HG03066 (cell line): ENCODE data around the gene EPB41.
"Not testable (repeated sequence)": the region's sequence is repeated elsewhere in the genome, so short reads cannot be mapped to it uniquely, and the experiment has no call there.

Experiments used
- ATAC-seq: cut with Tn5 transposase; IDR thresholded peaks from one replicate; pipeline ENCODE4 v1.9.1; 2021; ENCODE audit warnings: low read depth; ENCODE audit not compliant: unreplicated experiment

Gene EPB41

DNA sequence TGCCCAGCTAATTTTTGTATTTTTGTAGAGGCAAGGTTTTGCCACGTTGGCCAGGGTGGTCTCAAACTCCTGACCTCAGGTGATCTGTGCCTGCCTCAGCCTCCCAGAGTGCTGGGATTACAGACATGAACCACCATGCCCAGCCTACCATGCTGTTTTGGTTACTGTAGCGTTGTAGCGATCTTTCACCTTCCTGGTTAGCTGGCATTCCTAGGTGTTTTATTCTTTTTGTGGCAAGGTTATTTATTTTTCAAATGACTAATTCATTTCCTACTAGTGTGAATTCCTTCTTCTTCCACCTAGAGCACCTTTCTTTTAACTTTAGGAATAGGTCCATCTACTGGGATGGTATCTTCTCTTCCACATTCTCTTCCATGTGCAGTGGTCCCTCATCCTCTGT lies 180.1 kb downstream of the EPB41 start:
- no peak for ATAC-seq

DNA sequence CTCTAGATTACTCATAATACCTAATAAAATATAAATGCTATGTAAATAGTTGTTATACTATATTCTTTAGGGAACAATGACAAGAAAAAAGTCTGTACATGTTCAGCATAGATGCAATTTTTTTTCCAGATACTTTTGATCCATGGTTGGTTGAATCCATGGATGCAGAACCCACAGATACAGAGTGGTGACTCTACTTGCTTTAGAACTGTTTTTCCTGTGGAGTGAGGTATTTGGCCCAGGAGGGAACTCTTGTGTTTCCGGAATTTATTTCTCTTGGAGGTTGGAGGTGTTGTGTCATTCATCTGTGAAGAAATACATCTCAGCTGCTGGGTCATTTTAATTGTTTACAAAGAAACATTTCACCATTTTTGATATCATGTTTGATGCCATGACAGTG lies 180.6 kb downstream of the EPB41 start:
- no peak for ATAC-seq

DNA sequence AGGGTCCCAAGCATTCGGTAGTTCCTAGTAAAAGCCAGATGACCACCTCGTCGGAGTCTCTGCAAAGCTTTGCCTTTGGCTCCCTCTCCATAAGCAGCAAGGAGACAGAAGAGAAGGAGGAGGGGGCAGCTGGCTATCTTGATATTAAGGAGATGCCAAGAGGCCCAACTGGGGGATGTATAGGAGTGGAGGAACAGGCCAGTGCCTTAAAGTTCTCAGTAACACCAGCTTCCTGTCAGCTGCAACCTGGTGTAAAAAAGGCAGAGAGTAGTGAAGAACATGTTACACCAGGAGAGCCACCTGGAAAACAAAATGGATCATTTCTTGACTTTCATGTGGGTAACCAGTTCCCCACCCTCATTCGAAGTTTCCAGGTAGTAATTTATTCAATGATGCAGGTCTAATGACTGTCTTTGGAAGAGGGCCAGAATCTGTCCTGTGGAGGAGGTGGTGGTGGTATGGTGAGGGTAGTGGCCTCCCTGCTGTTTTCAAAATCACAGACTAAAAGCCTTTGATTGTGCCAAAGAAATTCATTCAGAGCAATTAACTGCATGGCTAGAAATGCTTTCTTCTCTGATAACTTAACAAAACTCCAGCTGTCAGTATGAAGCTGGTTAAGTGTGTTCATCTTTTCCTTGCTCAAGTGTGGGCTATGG lies 182.0 kb downstream of the EPB41 start:
- no peak for ATAC-seq

GRCh38 chr1:29099286-29099685 lies 184.9 kb downstream of the EPB41 start:
- no peak for ATAC-seq

- no peak for ATAC-seq
These were observed 186.1 kb downstream of the EPB41 start for GRCh38 chr1:29100487-29100886.

GRCh38 chr1:29105822-29106221 lies 191.5 kb downstream of the EPB41 start:
- ATAC-seq = no peak

DNA sequence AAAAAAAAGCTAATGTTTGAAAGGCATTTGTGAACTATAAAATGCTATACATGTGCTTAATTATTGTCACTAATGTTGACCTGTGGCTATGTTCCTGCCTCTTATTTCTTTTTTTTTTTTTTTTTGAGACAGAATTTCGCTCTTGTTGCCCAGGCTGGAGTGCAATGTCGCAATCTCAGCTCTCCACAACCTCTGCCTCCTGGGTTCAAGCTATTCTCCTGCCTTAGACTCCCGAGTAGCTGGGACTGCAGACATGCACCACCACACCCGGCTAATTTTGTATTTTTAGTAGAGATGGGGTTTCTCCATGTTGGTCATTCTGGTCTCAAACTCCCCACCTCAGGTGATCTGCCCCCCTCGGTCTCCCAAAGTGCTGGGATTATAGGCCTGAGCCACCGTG lies 193.7 kb downstream of the EPB41 start:
- not testable (repeated sequence) for ATAC-seq

DNA sequence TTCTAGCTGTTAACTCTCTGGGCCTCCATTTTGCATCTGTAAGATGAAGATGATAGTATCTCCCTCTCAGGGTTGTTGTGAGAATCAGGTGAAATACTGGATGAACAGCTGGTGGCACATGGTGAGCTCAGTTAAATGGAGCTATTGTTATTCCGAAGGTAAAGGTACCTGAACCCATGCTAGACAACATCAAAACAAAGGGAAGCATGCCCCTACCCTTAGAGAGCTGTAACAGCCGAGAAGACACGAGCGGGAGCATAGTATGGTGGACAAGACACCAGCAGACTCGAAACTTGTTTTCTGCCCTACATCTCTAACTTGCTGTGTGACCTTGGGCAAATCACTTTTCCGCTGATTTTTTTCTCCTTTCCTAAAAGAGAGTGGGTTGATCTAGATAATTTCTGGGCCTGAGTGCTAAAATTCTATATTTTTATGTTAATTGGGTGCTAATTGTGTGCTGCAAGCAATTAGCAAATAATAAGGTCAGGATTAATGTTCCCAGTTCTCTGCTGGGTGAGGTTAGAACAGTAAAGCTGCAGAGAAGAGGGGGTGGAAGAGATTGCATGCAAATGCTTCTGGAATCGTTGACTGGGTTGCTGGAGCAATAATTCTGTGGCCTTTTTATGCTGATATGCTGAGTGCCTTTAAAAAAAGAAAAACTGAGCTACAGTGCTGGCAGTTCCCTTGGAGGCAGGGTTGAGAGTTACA lies 198.5 kb downstream of the EPB41 start:
- ATAC-seq = no peak

- ATAC-seq = no peak
These were observed 199.2 kb downstream of the EPB41 start for GRCh38 chr1:29113413-29114117.

- no peak for ATAC-seq
These were observed 200.3 kb downstream of the EPB41 start for GRCh38 chr1:29114654-29115053.

- ATAC-seq = no peak
These were observed 203.0 kb downstream of the EPB41 start for GRCh38 chr1:29117381-29117780.

DNA sequence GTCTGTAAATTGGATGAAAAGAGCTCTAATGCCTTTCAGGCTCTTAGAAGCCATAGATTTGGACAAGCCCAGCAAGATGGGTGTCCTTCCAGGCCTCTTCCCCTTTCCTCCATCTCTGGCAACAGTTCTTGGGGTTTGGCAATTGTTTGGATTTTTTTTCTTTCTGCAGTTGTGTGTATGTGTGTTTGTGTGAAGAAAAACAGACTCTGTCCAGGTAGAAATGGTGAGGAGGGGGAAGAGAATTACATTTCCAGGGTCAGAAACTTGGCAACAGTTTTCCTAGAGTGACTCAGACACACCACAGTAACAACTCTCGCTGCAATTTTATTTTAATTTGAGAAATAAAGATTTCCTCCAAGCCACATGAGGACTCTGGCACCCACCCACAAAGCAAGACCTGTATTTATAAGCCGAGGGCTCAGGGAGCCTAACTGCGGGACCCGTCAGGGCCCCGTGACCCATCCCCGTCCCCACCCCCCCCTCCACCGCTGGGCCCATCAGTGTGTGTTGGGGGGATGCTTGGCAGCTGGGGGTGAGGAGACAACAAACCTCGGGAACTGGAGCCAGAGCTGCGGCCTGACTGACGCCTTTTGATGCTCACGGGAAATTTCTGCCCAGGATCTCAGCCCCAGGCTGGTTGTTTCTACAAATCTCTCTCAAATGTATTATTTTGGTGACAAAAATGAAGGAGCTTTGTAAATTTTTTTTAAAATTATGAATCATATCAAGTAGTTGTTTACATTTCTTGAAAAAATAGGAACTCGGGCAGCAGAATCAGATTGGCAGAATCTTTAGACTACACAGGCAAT lies 205.0 kb downstream of the EPB41 start:
- no peak for ATAC-seq

DNA sequence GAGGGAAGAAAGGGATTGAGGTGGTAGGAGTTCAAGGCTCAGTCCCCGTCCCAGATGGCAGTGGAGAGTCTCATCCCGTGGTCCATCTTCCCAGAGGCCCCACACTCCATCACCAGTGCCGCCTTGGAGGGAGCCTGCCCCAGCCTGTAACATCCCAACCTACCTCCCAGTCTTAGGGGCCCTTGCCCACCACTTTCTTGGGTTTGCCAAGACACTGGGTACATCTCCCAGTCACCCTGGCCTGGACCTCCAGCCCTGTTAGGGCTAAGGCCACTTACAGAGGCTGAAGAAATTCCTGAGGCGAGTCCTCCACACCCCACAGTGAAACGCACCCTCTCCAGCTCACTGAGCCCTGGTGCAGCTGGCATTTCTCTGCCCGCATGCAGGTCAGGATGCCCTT lies 206.0 kb downstream of the EPB41 start:
- no peak for ATAC-seq

GRCh38 chr1:29120947-29121485 lies 206.6 kb downstream of the EPB41 start:
- ATAC-seq = no peak

- ATAC-seq = no peak
These were observed 207.2 kb downstream of the EPB41 start for GRCh38 chr1:29121516-29121935.

DNA sequence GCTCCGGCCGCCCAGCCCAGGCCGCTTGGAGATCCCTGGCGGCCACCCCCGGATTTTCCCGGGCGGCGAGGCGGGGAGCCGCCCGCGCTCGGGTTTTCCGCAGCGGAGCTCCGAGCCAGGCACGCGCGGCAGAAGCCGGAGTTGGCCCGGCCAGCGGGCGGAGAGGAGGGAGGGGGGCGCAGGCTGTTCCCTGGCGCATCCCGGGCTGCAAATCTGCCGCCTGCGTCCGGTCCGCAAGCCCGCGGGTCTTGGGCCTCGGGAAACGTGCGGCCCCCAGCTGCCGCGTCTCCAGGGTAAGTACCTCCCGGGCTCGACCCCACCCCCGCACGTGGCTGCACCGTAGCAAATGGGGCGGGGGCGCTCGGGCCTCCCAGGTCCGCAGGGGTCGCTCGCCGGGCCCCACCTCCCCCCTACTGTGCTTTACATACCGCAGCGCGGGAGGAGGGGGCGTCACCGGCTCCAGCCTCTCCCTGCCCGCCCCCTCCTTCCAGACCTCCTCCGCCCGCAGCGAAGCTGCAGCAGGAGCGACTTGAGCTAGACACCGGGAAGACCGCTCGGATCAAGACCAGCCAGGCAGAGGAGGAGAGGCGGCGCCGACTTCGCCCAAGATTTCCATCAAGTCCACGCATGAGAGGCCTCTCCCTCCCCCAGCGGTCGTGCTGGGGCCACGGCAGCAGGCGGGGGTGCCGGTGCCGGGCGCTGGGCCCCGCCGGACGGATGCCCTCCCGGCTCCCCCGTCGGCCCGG lies 207.7 kb downstream of the EPB41 start:
- no peak for ATAC-seq

DNA sequence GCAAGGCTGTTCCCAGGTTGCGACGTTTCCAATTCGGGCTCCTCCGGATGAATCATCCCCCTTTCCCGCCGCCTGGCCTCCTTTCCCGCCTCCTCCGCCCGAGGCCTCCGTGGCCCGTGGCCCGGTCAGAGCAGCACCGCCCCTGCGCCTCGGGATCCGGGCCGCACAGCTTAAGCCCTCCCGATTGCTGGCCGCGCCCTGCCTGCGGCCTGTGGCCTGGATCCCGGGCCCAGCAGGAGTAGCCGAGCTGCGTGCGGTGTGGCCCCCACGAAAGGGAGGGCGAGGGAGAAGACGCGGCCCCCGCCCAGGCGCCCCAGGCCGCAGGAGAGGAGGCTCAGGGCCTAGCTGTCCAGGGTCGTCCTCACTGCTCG lies 208.3 kb downstream of the EPB41 start:
- ATAC-seq = no peak

DNA sequence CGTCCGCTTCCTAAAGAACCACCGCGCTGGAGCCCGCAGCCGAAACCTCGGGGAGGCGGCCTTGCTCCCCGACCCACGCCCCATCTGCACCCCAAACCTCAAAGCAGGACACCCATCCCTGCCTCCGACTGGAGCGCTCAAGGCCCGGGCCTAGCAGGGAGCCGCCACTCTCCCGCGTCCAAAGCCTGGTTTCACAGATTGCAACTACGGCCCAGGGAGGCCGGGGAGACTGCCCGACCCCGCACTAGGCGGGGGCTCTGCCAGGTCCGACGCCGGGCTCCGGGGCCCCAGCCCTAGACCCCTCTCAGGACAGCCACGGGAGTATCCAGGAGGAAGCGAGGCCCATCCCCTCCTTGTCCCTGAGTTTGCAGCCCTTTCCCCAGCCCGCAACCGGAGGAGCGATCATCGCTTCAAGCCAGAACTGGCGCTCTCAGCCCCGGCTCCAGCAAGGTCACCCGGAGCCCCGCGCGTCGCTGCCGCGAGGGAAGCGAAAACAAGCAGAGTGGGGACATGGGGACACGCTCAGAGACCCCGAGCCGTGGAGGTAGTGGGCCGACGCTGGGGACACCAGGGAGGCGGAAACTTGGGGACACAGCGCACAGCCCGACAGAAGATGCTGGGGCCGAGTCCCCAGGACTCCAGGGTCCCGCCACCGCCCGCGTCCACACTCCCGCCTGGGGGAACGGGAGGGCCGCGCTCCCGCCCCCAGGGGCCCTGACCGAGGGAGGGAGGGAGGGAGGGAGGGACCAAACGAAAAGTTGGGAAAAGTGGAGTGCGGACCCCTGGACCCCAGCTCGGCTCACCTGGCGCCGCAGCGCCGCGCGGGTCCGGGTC lies 208.9 kb downstream of the EPB41 start:
- ATAC-seq = no peak

- no peak for ATAC-seq
These were observed 209.6 kb downstream of the EPB41 start, which contains the start of gene TMEM200B for GRCh38 chr1:29123887-29124365. Gene TMEM200B (minus strand): TSS chr1:29123903. CDS start chr1:29121828, 2,075 bp downstream.
